GM18499 (cell line): ENCODE measurements around the gene STK24.
A peak's percentile ranks its signal among the peaks of the same experiment; 100 is the strongest.

ENCODE experiments used
- ATAC-seq: cut with Tn5 transposase; IDR thresholded peaks from one replicate; pipeline ENCODE4 v1.9.1; 2021; ENCODE audit warnings: moderate number of reproducible peaks; ENCODE audit not compliant: insufficient read depth, unreplicated experiment

Gene STK24

DNA sequence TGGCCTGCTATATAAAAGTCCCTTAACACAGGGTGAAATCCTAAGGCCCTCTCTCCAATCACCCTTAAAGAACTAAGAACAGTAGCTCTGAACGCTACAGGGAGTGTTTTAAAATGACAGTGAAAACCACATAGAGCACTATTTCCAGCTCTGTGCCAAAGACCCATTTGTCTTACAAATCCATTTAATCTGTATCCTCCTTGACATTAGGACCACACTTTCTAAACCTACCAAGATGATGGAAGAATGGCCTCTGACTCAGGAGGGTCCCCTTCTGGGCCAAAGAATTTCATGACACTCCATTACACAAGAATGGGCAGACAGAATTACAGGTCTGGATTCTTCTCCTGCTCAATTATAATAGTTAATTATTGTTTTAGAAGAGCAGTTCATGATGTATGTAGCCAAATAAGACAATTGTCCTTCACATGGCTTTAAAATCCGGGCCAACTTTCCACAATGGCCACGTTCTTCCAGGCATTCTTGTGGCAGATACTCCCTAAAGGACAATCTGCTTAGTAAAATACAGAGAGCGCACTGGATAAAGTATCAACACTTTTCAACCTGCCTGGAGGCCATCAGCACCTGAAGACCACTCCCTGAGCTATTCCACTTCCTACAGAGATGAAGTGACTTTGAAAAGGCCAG, 61.0 kb downstream of the STK24 start:
- ATAC-seq, result no peak

DNA sequence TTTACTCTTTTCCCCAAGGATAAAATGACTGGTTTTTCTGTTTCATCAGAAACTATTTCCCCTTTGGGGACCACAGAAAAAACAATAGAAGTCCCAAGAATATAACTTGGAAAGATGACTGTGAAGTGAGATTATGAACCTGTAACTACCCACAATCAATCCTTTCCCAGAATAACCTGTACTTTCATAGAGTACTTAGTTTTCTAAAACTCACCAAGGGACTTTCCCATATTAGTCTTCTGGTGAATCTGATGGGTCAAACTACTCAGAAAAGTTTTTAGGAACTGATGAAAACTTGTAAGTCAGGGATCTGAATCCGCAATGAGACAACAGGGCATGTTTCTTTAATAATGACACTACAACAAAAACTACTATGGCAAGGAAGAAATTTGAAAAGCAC, 62.6 kb downstream of the STK24 start:
- no peak for ATAC-seq

DNA sequence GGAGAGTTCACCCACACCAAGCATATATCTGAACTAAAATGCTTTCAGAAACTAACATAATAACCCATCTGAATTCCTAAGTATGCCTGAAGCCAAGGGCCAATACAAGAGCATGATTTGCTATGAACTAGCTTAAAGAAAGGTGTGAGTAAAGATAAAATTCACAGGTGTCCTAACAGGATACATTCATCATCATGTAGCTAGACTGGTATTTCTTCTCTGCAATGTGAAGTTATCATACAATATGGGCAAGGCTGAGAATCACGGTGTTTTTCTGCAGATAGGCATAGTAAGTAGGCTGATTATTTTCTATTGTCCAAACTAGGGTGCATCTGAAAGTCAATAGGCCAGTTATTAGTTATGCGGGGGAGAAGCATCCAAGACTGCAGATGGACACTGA, 63.1 kb downstream of the STK24 start:
- no peak for ATAC-seq

DNA sequence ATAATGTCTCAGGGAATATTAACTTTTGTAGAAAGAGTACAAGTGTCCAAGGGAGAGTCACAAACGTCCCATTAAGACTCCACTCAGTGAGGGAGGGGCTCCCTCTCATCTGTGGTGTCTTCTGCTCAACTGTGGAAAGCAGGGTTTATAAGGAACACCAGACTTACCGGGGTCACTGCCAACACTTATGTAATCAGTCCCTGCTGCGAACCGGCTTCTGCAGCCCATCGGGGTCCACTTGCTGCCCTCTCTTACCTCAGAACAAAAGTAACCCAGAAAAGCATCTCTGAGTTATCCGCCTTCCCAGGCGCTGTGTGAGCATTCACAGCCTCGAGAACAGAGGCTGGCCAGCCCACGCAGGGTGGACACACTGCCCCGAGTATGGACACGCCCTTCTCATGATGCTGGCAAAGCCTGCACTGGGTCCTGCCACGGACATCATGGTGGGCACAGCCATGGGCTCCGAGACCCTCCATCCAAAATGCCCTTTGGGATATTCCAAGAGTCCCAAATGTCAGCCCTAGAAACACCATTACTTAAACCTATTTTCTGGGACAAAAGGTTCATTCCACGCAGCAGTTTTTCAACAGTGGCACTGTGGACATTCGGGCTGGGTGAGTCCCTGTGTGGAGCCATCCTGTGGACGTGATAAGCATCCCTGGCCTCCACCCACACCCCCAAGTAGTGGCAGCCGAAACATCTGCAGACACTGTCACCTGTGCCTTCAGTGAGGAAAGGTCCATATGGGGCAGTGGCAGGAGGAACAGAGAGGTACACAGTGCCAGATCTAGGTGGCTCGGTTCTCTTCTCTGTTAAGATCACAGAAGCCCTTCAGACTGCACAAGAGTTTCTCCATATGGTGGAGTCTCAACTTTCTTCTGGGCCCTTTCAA, 63.9 kb downstream of the STK24 start:
- ATAC-seq, result no peak

DNA sequence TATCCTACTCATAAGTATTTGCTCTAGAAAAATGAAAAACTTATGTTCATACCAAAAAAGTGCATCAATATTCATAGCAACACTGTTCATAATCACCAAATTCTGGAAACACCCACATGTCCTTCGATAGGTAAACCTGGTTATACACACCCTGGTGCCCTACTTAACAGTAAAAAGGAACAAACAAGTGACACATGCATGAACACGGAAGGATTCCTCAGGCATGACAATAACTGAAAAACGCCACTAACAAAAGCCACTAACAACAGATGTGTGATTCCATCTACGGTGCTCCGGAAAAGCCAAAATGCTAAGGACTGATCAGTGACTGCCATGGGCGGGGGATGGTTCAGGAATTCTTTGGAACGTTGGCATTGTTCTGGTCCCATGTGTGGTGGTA, 65.5 kb downstream of the STK24 start:
- ATAC-seq, result no peak

DNA sequence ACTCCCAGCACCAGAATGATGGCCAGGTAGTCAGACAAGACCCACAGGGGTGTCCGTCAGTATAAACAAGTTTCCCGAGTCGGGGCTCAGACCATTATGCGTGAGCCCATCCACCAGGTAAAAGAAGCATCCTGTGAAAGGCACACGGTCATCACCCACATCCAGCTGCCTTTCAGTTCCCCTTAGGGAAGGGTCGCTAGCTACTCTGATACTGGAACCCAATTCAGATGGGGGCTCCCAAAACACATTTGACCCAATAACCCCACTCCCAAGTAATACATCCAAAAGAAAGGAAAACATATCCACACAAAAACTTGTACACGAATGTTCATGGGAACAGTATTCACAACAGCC, 66.8 kb downstream of the STK24 start:
- ATAC-seq, result no peak

DNA sequence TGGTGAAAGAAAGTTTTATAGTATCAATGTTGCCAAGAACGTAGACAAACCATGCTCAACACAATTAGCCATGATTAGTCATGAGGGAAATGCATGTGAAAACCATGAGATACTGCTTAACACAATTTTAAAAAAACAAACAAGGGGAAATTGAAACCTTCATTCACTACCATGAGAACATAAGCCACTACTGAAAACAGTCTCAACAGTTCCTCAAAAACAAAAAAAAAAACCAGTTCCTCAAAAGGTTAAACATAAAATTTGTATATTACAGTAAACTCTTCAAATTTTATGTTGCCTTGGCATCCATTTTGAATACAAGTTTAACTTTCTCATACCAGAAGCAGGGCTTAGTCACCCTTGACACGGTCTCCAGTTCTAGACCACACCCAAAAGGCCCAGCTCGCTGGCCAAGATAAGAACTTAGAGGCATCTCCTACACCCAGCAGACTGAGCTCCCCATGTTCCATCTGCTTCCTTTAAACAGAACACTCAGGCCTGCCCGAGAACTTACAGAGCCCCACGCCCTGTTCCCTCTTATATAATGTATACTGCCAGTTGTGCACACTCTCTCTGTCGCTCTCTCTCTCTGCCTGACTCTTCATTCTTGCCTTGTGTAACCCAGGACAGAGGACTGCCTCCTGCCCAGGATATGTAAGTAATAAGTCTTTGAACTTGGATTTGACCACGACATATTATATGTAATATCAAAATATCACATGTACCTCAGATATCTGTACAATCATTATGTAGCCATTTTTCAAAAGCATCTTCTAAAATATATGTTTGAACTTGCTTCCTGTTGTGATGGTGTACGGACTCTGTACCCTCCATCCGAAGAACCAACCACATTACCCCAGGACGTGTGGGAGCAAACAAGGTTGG, 67.4 kb downstream of the STK24 start:
- ATAC-seq, result peak; percentile 50

DNA sequence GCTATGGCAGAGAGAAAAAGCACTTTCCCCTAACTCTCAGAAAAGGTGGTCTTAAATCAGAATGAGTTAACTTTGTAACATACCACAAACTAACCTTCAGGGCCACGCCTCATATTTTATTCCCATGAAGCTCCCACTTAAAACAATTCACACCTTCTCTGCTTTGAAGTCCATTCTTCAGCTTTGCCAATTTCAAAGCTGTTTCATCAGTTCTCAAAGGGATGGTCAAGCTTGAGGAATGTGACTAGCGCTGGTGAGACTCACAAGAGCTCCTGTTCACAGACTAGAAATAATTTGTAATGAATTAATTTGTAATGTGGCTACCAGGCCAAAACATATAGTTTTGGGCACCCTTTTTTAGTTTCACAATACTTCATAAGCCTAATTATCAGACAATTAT, 68.2 kb downstream of the STK24 start:
- no peak for ATAC-seq

DNA sequence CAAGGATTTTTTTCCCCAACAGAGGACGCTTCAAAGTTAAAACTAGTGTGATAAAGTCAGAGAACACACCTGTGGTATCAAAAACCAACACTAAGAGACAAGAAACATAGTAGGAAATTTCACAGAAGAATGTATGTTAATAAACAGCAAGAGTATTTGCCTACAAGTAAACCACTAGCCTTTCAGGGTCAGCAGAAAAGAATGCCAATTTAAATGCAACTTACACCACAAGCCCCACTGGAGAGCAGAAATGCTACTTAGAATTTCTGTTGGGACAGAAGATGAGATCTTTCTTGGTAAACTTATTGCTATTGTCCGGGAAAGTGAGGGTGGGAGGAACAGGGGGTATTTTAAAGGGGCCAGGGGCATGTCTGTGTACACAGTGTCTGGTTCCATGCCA, 68.6 kb downstream of the STK24 start:
- no peak for ATAC-seq

DNA sequence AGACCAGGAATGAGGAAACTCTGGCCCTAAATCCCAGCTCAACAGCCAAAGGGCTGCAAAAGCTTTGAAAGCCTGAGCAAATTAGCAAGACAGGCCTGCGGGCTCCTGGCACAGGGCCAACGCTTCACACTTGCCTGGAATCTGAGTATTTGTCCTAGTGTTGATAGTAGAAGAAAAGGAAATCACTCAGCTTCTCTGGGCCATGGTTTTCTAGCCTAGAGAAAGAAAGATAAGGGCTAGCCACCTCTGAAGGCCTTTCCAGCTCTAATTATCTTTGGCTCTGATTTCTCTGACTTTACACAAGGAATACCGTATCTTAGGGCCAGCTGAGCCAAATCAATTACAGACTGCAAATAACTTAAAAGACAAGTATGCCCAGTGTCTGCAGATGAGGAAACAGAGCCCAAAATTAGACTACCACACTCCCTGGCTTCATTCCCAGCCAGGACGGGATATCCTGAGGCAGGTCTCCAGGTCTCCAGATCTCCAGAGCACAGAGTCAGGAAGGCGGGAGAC, 69.6 kb downstream of the STK24 start:
- ATAC-seq, result no peak

DNA sequence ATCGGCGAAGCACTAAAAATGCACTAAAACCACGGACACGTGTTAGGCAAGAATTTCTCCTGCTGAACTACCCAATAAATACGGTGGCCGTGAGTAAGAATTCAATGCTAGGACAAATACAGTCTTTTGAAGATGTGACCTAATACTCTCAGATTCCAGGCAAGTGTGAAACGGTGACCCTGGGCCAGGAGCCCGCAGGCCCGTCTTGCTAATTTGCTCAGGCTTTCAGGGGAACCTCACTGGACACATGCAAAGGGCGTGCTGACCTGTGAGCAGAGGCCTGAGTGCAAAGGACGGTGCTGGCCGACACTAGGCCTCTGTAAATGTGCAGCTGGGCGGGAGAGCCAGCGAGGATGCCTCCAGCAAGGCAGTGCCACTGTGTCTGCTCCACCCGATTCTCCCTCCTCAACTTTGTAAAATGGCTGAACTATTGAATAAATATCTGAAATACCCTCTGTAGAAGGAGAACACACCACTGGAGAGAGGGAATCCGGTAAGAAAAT, 70.1 kb downstream of the STK24 start:
- no peak for ATAC-seq

DNA sequence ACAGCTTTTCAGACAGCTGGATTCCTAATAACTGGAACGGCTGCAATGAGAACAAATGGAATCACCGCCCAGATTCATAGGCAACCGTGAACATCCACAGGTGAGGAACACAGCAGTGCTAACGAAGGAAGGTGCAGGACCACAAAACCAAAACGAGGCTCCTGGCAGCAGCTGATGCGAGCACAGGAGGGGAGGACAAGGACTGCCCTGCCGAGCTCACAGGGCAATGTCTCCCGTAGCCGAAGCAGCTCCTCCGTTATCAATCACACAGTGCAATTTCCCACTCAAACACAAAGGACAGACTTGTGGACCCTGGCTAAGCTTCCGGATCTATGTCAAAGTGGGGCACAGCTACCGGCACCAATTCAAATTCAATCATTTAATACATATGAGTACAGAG, 70.6 kb downstream of the STK24 start:
- ATAC-seq, result no peak

DNA sequence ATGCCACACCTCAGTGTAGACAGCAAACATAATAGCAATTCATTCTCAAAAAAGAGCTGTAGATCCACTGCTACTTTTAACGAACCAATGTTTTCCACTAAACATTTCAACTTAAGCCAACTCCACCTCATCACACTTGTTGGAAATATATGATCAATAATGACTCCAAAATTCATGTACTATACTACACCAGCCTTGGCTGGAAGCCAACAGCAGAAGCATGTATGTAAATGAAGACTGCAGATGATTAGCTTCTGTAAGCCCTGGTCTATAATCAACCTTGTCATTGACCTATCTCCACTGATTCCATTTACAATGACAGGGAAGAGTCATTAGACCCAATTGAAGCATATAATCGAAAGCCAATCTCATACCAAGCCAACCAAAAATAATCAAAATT, 71.7 kb downstream of the STK24 start:
- ATAC-seq, result no peak

DNA sequence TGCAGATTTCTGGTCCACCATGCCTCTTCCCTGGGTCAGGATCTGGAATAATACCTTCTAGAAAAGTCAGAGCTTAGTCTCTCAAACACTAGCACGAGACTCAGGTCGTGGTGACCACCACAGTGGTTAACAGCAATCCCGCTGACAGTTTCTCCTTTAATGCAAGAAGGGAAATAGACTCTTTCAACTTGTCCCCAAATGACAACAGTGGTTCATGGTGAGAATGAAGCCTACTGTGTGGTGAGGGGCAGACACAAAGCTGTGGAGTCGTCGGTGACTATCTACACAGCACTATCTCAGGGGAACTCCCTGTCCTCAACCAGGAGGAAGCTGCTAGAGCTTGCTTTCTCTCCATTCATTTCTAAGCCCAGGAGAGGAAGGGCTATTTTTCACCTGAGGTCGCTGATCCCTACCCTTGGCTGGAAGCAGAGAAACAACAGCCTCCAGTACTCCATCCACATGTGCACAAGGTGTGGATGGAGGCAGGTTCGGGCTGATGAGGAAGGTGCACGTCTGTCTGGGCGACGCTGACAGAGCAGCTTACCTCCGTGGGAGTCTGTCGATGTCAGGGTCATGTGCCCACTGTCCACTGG, 72.4 kb downstream of the STK24 start:
- ATAC-seq, result peak; percentile 30

DNA sequence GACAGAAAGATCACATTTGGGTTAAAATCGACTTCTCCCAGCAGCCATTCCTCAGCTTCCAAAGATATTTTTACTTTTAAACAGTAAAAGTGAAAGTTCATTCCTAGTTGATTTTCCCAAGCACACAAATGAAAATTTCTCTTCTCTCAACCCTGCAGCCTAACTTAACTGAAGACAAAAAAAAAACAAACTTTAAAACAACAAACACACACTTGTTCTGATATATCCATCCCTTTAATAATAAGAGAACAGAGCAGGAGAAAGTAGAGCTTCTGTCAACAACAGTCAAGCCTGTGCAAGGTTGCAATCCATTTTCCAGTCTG, 72.9 kb downstream of the STK24 start:
- no peak for ATAC-seq

DNA sequence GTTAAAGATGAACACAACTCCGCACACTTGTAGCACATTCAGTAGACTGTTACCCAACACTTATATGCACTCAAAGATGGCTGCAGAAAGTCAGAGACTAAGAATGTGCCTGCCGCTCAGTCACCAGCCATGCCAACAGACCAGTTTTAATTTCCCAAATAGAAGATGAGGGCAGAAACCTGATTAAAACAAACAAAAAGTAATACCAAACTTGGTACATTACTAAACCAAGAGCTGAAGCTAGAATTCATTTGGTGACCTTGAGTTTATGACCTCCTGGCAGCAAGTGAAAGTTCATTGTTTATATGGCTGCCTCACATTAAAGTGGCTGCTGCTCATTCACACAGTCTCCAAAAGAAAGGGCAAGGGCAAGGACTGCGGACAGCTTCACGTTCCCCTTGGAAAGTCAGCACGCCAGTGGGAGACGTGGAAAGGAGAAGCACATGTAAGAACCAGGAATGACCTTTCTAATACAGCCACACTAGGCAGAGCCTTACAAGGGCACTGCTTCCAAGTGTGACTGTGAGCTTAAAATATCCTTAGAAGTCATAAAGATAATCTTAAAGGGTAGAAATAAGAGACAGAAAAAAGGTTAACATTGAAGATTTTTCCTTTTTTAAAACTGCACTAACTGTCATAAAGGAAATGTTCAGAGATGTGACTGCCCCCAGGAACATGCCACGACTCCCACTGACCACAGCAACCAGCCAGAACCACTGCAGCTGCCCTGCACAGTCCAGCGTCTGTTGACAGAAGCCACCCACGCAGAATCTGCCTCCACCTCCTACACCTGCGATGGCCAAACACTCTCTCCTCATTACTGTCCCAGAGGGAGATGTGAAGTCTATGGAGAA, 73.5 kb downstream of the STK24 start:
- ATAC-seq, result no peak

DNA sequence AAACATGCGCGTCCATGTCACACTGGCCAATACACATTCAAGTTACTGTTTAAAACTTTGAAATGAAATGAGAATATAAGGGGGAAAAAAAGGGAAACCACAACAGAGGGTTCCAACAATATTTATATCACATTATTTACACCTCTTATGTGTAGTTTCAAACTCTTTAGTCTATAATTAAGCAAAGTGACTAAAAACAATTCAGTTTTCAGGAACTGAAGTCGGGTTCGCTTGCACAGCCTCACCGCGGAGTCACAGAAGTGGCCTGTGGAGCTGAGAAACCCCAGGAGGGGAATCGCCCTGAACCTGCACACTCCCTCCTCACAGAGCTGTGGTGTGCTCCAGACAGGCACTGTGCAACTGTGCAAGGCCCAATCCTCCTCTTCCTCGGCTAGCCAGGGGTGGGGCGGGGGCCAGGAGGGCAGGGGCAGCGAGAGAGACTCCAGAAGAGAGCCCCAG, 75.9 kb downstream of the STK24 start:
- peak; percentile 56 for ATAC-seq

DNA sequence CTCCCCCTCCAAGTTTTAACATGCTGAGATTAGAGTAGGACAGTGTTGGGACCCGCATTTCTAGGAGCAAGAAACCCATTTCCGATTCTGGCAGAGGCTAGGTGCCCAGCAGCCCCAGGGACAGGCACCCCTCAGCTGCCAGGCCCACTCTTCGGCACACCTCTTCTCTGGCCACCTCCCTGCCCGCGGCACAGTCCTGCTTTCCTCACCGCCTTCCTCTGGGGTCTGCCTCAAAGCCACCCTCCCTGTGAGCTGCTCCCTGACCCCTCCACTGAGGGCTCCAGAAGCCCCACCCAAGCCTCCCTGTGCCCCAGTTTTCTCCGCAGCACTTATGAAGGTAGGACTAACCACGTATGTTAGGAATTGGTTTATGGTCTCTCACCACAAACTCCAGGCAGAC, 79.9 kb downstream of the STK24 start:
- no peak for ATAC-seq

DNA sequence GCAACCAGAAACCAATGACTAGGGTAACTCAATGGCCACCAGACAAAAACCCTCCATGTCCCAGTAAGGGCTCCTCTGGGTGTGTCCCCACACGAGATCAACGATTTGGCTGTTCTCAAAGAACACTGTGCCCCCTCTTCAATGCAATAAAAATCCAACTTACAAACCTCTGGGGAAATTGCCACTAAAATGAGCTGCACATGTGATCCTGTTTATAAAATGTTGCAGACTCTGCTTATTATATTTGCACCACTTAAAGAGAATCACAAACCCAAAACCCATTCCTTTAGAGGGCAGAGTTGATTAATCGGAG, 80.5 kb downstream of the STK24 start:
- ATAC-seq, result no peak
